Liver (tissue), 9 donors: Measurements from ENCODE around the gene PYGL. TPM values are rescaled to one million over a fixed set of nuclear protein-coding genes. Genes with fewer than 3 reads are reported as not detected.

ENCODE experiments used
- DNase-seq: peaks from one replicate; pipeline ENCODE4 v3.0.0-alpha.2; 2017; ENCODE audit warnings: low spot score
- H3K27ac ChIP-seq, 2 donors: one replicate each; pipeline ENCODE4 v1.7.0; 2013; ENCODE audit warnings: inconsistent platforms in 2 of 2, low read length in 2 of 2, control low read depth in 1 of 2, low read depth in 1 of 2, mild to moderate bottlenecking in 1 of 2
- H3K27me3 ChIP-seq, 4 donors: one replicate each; pipeline versions ENCODE4 v1.6.1 to v1.7.0; 2013; ENCODE audit warnings: low read length in 3 of 4, inconsistent platforms in 1 of 4, mild to moderate bottlenecking in 1 of 4, moderate library complexity in 1 of 4; ENCODE audit not compliant: control insufficient read depth in 4 of 4, insufficient read depth in 4 of 4
- H3K36me3 ChIP-seq, 4 donors: one replicate each; pipeline versions ENCODE4 v1.6.1 to v1.7.0; 2013; ENCODE audit warnings: low read length in 3 of 4, mild to moderate bottlenecking in 3 of 4, low read depth in 1 of 4, moderate library complexity in 1 of 4; ENCODE audit not compliant: control insufficient read depth in 4 of 4, insufficient read depth in 3 of 4
- H3K4me1 ChIP-seq, 4 donors: one replicate each; pipeline versions ENCODE4 v1.6.1 to v1.7.0; 2013; ENCODE audit warnings: low read length in 3 of 4, mild to moderate bottlenecking in 3 of 4, moderate library complexity in 1 of 4; ENCODE audit not compliant: control insufficient read depth in 4 of 4, insufficient read depth in 4 of 4
- H3K4me3 ChIP-seq, 3 donors: one replicate each; pipeline versions ENCODE4 v1.6.1 to v1.7.0; 2013; ENCODE audit warnings: low read length in 3 of 3, control low read depth in 1 of 3, low read depth in 1 of 3, mild to moderate bottlenecking in 1 of 3
- H3K9ac ChIP-seq, 2 donors: one replicate each; pipeline ENCODE4 v1.7.0; 2013; ENCODE audit warnings: low read length in 2 of 2, mild to moderate bottlenecking in 2 of 2, moderate library complexity in 2 of 2, control low read depth in 1 of 2, low read depth in 1 of 2
- H3K9me3 ChIP-seq, 4 donors: one replicate each; pipeline versions ENCODE4 v1.6.1 to v1.7.0; 2013; ENCODE audit warnings: low read length in 3 of 4; ENCODE audit not compliant: control insufficient read depth in 4 of 4
- EGR1 ChIP-seq, 2 donors: IDR thresholded peaks; 2 replicates each; pipeline ENCODE4 v1.6.1; 2016 to 2018; ENCODE audit warnings: antibody characterized with exemption in 2 of 2, low read depth in 2 of 2
- FOXA1 ChIP-seq: IDR thresholded peaks from 2 replicates; pipeline ENCODE4 v1.6.1; 2016; ENCODE audit warnings: antibody characterized with exemption
- FOXA2 ChIP-seq: IDR thresholded peaks from 2 replicates; pipeline ENCODE4 v1.6.1; 2016; ENCODE audit warnings: antibody characterized with exemption
- GABPA ChIP-seq, 2 donors: IDR thresholded peaks in 1 of 2; conservative IDR thresholded peaks in 1 of 2; 2 replicates each; pipeline ENCODE4 v1.6.1; 2016; ENCODE audit warnings: antibody characterized with exemption in 2 of 2, mild to moderate bottlenecking in 1 of 2, moderate library complexity in 1 of 2
- HNF4A ChIP-seq, 2 donors: conservative IDR thresholded peaks; 2 replicates each; pipeline ENCODE4 v1.6.1; 2016; ENCODE audit warnings: antibody characterized with exemption in 2 of 2, mild to moderate bottlenecking in 2 of 2
- HNF4G ChIP-seq: IDR thresholded peaks from 2 replicates; pipeline ENCODE4 v1.6.1; 2016; ENCODE audit warnings: antibody characterized with exemption
- JUND ChIP-seq, 2 donors: IDR thresholded peaks; 2 replicates each; pipeline ENCODE4 v1.6.1; 2016; ENCODE audit warnings: antibody characterized with exemption in 2 of 2
- NR2F2 ChIP-seq: IDR thresholded peaks from 2 replicates; pipeline ENCODE4 v1.6.1; 2016; ENCODE audit warnings: antibody characterized with exemption
- RAD21 ChIP-seq, 2 donors: IDR thresholded peaks; 2 replicates each; pipeline ENCODE4 v1.6.1; 2016; ENCODE audit warnings: antibody characterized with exemption in 2 of 2, mild to moderate bottlenecking in 2 of 2
- REST ChIP-seq: IDR thresholded peaks from 2 replicates; pipeline ENCODE4 v1.6.1; 2016; ENCODE audit warnings: antibody characterized with exemption, mild to moderate bottlenecking
- RXRA ChIP-seq, 2 donors: IDR thresholded peaks; 2 replicates each; pipeline ENCODE4 v1.6.1; 2017 to 2018; ENCODE audit warnings: antibody characterized with exemption in 2 of 2, mild to moderate bottlenecking in 1 of 2
- SP1 ChIP-seq: IDR thresholded peaks from 2 replicates; pipeline ENCODE4 v1.6.1; 2018; ENCODE audit warnings: antibody characterized with exemption, mild to moderate bottlenecking
- TAF1 ChIP-seq: conservative IDR thresholded peaks from 2 replicates; pipeline ENCODE4 v1.6.1; 2016; ENCODE audit warnings: antibody characterized with exemption, mild to moderate bottlenecking
- YY1 ChIP-seq: IDR thresholded peaks from 2 replicates; pipeline ENCODE4 v1.6.1; 2016; ENCODE audit warnings: antibody characterized with exemption, mild to moderate bottlenecking
- WGBS: extraction: QIAGEN DNeasy Blood & Tissue Kit; methylation state at CpG from one replicate; pipeline ENCODE4 v1.1.7; 2013; 5-methylcytosine and 5-hydroxymethylcytosine counted together
- polyA plus RNA-seq, 2 donors: library from polyadenylated mRNA; stranded (reverse) in 1 of 2; unstranded in 1 of 2; fragments of 200-250 nt in 1 of 2; fragments of >200 nt in 1 of 2; fragmentation: Nextera tagmentation in 1 of 2; extraction: Ambion mirVana in 1 of 2; gene quantifications; one replicate each; pipeline versions ENCODE4 v1.2.1 to v1.2.3, GENCODE V29; 2013 to 2015
- total RNA-seq, 2 donors: library from RNA; depleted of rRNA; stranded (reverse); fragments of >200 nt; gene quantifications; one replicate each; pipeline ENCODE4 v1.2.3, GENCODE V29; 2014
- TF ChIP-seq, protein P1 (sequence below): IDR thresholded peaks from 2 replicates; pipeline ENCODE4 v1.6.1; 2016; ENCODE audit warnings: antibody characterized with exemption
- TF ChIP-seq, protein P2 (sequence below): IDR thresholded peaks from 2 replicates; pipeline ENCODE4 v1.6.1; 2016; ENCODE audit warnings: antibody characterized with exemption
- TF ChIP-seq, protein P3 (sequence below): fragments of 150-350 bp; IDR thresholded peaks from 2 replicates; pipeline ENCODE4 v1.5.1; 2017; ENCODE audit warnings: improper control_type of control experiment, low read depth, low read length; ENCODE audit not compliant: missing input control
- TF ChIP-seq, protein P4 (sequence below): IDR thresholded peaks from 2 replicates; pipeline ENCODE4 v1.6.1; 2016; ENCODE audit warnings: antibody characterized with exemption
- donor health status: healthy.
- donor health status: healthy.
- donor health status: healthy.
- donor health status: healthy.
- donor health status: healthy.

PYGL gene
- total and polyA plus RNA-seq, 4 donors: 53.0 to 109 (median 86.3) TPM

GRCh38 chr14:50961605-50962221 is 17.4 kb upstream of the PYGL start:
- DNase-seq: no peak
- no peaks in the 10 kb centered on the region for H3K27me3 ChIP-seq
- 67% methylated on average over 2 of the region's 2 CpGs for WGBS
- no peak overlapping the region for H3K27ac ChIP-seq
- H3K9me3 ChIP-seq: no peaks in the 10 kb centered on the region
- peaks cover 0 to 2% (median 0%) of the 10 kb centered on the region in 4 donors for H3K4me1 ChIP-seq
- H3K4me3 ChIP-seq: no peak overlapping the region
- no peaks in the 10 kb centered on the region for H3K36me3 ChIP-seq
- TF ChIP-seq FOXA1 (no peak), HNF4G (no peak), YY1 (no peak), RXRA (IDR thresholded peaks at IDR 0.05) (no peak), GABPA (IDR thresholded peaks at IDR 0.05 in 1 of 2, conservative IDR thresholded peaks at IDR 0.05 in 1 of 2) (no peak), SP1 (no peak), TAF1 (no peak), RAD21 (IDR thresholded peaks at IDR 0.05) (no peak), JUND (IDR thresholded peaks at IDR 0.05) (no peak), FOXA2 (no peak), EGR1 (IDR thresholded peaks at IDR 0.05; ENCODE audit: low read depth in 2 of 2) (no peak), NR2F2 (no peak), REST (no peak), HNF4A (conservative IDR thresholded peaks at IDR 0.05) (no peak)
- TF ChIP-seq, protein P1, sequence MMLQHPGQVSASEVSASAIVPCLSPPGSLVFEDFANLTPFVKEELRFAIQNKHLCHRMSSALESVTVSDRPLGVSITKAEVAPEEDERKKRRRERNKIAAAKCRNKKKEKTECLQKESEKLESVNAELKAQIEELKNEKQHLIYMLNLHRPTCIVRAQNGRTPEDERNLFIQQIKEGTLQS: no peak
- TF ChIP-seq, protein P2, sequence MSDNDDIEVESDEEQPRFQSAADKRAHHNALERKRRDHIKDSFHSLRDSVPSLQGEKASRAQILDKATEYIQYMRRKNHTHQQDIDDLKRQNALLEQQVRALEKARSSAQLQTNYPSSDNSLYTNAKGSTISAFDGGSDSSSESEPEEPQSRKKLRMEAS: no peak
- TF ChIP-seq, protein P3, sequence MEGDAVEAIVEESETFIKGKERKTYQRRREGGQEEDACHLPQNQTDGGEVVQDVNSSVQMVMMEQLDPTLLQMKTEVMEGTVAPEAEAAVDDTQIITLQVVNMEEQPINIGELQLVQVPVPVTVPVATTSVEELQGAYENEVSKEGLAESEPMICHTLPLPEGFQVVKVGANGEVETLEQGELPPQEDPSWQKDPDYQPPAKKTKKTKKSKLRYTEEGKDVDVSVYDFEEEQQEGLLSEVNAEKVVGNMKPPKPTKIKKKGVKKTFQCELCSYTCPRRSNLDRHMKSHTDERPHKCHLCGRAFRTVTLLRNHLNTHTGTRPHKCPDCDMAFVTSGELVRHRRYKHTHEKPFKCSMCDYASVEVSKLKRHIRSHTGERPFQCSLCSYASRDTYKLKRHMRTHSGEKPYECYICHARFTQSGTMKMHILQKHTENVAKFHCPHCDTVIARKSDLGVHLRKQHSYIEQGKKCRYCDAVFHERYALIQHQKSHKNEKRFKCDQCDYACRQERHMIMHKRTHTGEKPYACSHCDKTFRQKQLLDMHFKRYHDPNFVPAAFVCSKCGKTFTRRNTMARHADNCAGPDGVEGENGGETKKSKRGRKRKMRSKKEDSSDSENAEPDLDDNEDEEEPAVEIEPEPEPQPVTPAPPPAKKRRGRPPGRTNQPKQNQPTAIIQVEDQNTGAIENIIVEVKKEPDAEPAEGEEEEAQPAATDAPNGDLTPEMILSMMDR: no peak
- TF ChIP-seq, protein P4, sequence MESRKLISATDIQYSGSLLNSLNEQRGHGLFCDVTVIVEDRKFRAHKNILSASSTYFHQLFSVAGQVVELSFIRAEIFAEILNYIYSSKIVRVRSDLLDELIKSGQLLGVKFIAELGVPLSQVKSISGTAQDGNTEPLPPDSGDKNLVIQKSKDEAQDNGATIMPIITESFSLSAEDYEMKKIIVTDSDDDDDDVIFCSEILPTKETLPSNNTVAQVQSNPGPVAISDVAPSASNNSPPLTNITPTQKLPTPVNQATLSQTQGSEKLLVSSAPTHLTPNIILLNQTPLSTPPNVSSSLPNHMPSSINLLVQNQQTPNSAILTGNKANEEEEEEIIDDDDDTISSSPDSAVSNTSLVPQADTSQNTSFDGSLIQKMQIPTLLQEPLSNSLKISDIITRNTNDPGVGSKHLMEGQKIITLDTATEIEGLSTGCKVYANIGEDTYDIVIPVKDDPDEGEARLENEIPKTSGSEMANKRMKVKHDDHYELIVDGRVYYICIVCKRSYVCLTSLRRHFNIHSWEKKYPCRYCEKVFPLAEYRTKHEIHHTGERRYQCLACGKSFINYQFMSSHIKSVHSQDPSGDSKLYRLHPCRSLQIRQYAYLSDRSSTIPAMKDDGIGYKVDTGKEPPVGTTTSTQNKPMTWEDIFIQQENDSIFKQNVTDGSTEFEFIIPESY: no peak
- H3K9ac ChIP-seq: no peak overlapping the region
